Immature natural killer cell (primary cell): Measurements from ENCODE around the gene TFR2. TPM values are rescaled to one million over a fixed set of nuclear protein-coding genes. Genes with fewer than 3 reads are reported as not detected.

Source experiments
- DNase-seq, 3 donors: peaks; one replicate each; pipeline ENCODE4 v3.0.0; 2022; ENCODE audit warnings: mixed read lengths in 1 of 3
- H3K27ac Mint-ChIP-seq, 6 donors: one replicate each; pipeline ENCODE4 v1.8.0; 2020; ENCODE audit warnings: mixed read lengths in 6 of 6, mild to moderate bottlenecking in 5 of 6, inconsistent platforms in 4 of 6, moderate library complexity in 3 of 6
- H3K27me3 Mint-ChIP-seq, 3 donors: one replicate each; pipeline ENCODE4 v1.8.0; 2020 to 2021; ENCODE audit warnings: low read depth in 3 of 3, mild to moderate bottlenecking in 3 of 3, mixed read lengths in 3 of 3, moderate library complexity in 3 of 3, inconsistent platforms in 1 of 3
- H3K36me3 Mint-ChIP-seq, 3 donors: one replicate each; pipeline ENCODE4 v1.8.0; 2020; ENCODE audit warnings: mixed read lengths in 3 of 3, inconsistent platforms in 2 of 3, mild to moderate bottlenecking in 2 of 3
- H3K4me1 Mint-ChIP-seq, 2 donors: one replicate each; pipeline ENCODE4 v1.8.0; 2020; ENCODE audit warnings: inconsistent platforms in 2 of 2, mild to moderate bottlenecking in 2 of 2, mixed read lengths in 2 of 2, moderate library complexity in 1 of 2
- H3K4me3 Mint-ChIP-seq, 5 donors: one replicate each; pipeline ENCODE4 v1.8.0; 2020; ENCODE audit warnings: mild to moderate bottlenecking in 5 of 5, mixed read lengths in 5 of 5, inconsistent platforms in 3 of 5, moderate library complexity in 3 of 5
- H3K9me3 Mint-ChIP-seq, 6 donors: one replicate each; pipeline ENCODE4 v1.8.0; 2020; ENCODE audit warnings: mild to moderate bottlenecking in 6 of 6, mixed read lengths in 6 of 6, inconsistent platforms in 4 of 6, moderate library complexity in 3 of 6
- polyA plus RNA-seq, 3 donors: library from polyadenylated mRNA; unstranded; fragments of 300-500 nt; fragmentation: Illumina TruSeq; gene quantifications; one replicate each; pipeline ENCODE4 v1.2.3, GENCODE V29; 2021

Gene TFR2
- polyA plus RNA-seq, 3 donors from 2014 or later = 0.85 to 1.8 (median 1.1) TPM

DNA sequence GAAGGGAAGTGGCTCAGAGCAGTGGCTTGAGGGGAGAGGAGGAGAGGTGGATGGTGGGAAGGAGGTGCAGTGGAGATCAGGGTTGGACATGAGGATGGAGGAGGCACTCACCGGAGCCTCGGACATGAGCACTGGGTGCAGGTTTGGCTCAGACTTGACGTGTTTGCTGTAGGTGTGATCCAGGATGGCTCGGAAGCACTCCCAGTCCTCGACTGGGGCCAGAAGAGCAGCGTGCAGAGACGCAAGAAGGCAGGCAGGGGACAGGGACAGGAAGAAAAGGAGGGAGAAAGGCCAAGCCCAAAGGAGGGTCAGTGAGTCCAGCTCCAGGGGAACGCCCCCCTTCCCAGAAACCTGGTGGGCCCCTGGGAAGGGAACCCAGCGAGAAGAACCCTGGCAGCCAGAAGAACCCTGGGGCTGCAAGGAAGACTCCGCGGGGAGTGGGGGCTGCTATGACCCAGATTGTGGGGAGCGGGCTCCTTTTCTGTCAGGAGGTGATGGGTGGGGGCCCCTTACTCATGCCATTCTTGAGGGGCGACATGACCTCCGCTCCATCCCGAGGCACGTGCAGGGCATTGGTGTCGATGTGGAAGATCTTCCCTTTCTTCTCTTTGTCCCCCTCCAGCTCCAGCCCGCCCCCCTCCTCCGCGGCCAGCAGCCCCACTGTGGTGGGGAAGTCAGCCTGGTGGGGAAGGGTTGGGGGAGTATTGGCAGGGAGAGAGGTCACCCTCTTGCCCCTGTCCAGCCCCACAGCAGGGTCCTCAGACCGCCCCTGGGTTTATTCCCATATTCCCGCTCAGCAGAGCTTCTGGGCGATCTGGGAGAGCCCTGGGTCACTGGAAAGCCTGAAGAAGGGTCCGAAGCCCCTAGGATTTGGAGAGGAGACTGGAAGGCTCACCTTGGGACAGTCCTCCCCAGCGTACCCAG, 13.8 kb upstream of the TFR2 start:
- Mint-ChIP-seq H3K27me3 (peaks cover 11 to 36% (median 19%) of the 10 kb centered on the region in 3 donors), H3K4me1 (peaks cover 0 to 2% of the 10 kb centered on the region in 2 donors), H3K4me3 (peak overlapping the region in 1 of 5 donors; percentile 43), H3K36me3 (peaks cover 0 to 3% (median 2%) of the 10 kb centered on the region in 3 donors), H3K9me3 (no peaks in the 10 kb centered on the region), H3K27ac (no peak overlapping the region)
- no peak for DNase-seq

DNA sequence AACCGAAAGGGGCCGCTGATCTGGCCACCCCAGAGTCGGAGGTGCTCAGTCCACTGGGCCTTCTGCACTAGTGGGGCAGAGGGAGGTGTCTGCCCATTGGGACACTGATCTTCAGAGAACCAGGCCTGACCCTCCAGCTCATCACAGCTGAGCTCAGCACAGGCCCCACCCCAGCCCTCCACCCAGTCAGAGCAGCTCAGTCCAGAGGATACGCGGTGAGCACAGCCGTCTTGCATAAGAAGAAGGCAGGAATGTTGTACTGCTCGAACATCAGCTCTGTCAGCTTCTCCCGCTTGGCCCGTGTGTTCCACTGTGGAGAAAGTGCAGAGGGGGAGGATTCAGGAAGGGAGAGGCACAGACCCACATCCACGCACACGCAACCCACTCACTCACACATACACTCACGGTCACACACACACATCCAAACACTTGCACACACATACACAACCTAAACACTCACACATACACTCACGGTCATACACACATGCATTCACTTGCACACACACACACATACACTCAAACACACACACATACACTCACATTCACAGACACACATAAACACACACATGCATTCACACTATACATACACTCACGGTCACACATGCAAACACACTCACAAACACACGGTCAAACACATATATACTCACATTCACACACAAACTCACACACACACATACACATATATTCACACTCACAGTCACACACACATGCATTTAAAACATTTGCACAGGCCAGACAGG, 8.6 kb upstream of the TFR2 start:
- Mint-ChIP-seq H3K4me3 (no peak overlapping the region), H3K4me1 (no peaks in the 10 kb centered on the region), H3K27ac (peak overlapping the region in 1 of 6 donors; percentile 42), H3K9me3 (no peaks in the 10 kb centered on the region), H3K36me3 (peaks cover 0 to 5% (median 5%) of the 10 kb centered on the region in 3 donors), H3K27me3 (peaks cover 11 to 19% (median 18%) of the 10 kb centered on the region in 3 donors)
- no peak for DNase-seq

DNA sequence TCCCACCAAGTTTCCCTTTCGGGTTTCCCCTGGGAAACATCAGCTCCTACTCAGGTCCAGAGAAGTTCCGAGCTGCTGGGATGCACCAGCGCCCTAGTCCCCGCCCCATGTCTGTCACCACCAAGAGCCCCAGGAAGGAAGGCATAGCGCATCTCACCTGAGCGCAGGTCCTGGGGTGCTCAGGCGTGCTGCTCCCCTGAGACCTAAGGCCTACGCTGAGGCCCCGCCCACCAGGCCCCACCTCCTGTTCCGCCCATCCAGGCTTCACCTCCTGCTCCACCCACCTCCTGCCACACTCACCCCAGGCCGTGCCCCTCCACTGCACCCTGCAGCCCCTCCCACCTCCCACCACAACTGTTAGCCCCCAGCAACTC, 1.2 kb upstream of the TFR2 start:
- Mint-ChIP-seq H3K9me3 (no peaks in the 10 kb centered on the region), H3K4me3 (no peak overlapping the region), H3K4me1 (no peaks in the 10 kb centered on the region), H3K27me3 (peaks cover 0 to 5% (median under 1%) of the 10 kb centered on the region in 3 donors), H3K36me3 (no peaks in the 10 kb centered on the region), H3K27ac (no peak overlapping the region)
- DNase-seq = no peak

DNA sequence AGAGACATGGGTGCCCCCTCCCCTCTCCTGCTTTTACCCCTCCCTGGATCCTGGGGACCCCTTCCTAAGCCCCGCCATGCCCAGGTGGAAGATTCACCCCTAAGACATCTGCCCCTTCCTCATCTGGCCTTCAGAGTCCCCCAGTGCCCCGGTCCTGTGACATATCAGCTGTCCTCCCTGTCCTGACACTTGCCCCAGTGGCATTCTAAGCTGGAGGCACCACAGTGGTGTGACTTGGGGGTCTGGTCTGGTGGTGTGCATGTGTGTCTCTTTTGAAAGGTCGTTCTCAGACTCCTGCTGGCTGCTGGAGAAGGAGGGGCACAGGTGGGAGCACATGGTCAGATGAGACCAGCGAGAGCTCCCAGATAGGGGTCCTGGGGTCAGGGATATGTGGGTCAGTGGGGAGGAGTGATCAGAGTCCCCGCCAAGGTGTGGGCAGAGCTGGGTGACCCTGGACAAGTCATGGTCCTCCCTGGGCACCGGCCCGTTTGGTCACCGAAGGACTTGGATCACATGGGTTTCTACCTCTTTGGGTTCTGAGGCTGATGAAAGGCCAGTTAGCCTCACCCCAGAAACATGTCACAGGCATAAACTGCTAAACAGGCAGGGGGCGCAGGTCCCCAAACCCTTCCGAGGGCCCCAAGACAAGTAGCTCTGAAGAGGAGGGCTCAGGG, 645 bp upstream of the TFR2 start:
- H3K9me3 Mint-ChIP-seq = no peaks in the 10 kb centered on the region
- H3K36me3 Mint-ChIP-seq = no peaks in the 10 kb centered on the region
- H3K27me3 Mint-ChIP-seq = peaks cover 0 to 5% (median 0%) of the 10 kb centered on the region in 3 donors
- no peak for DNase-seq
- no peaks in the 10 kb centered on the region for H3K4me1 Mint-ChIP-seq
- H3K27ac Mint-ChIP-seq = no peak overlapping the region
- H3K4me3 Mint-ChIP-seq = no peak overlapping the region

DNA sequence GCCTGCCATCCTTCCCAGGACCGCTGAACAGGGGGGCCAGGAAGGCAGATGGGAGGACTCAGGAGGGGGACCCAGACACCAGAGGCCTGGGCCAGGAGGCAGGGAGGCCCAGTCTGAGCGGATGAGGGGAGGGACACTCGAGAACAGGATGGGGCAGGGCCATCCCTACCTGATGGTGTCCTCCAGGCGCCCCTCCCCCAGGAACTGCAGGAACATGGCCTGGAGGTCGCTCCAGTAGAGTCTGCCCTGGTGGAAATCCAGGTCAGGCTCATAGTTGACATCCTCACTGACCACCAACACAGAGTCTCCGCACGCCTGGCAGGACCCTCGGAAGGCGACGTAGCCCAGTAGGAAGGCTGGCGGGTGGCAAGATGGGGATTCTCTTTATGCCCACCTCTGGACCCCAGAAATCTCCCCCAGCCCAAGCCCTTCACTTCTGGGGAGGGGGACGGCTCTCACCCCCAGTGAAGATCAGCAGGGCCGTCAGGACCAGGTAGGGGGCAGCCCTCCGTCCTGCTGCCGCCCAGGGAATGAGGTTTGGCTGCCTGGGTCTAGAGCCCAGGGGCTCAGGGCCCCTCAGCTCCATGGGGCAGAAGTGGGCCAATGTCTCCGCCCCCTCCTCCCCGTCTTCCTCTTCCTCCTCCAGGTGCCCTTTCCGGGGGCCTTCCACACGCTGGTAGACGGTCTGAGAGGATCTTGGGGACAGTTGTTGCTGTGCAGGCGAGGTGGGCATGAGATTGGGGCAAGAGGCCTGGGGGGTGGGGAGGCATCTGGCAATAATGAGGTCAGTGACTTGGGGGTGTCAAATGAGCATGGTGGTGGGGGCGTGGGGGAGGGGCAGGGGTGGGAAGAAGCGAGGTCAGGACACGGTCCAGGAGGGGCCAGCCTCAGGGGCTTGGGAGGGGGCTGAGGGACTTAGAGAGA, 573 bp downstream of the TFR2 start:
- no peaks in the 10 kb centered on the region for H3K9me3 Mint-ChIP-seq
- no peaks in the 10 kb centered on the region for H3K4me1 Mint-ChIP-seq
- H3K4me3 Mint-ChIP-seq = no peak overlapping the region
- H3K27me3 Mint-ChIP-seq = peaks cover 0 to 4% (median 0%) of the 10 kb centered on the region in 3 donors
- H3K36me3 Mint-ChIP-seq = no peaks in the 10 kb centered on the region
- DNase-seq = no peak
- no peak overlapping the region for H3K27ac Mint-ChIP-seq

DNA sequence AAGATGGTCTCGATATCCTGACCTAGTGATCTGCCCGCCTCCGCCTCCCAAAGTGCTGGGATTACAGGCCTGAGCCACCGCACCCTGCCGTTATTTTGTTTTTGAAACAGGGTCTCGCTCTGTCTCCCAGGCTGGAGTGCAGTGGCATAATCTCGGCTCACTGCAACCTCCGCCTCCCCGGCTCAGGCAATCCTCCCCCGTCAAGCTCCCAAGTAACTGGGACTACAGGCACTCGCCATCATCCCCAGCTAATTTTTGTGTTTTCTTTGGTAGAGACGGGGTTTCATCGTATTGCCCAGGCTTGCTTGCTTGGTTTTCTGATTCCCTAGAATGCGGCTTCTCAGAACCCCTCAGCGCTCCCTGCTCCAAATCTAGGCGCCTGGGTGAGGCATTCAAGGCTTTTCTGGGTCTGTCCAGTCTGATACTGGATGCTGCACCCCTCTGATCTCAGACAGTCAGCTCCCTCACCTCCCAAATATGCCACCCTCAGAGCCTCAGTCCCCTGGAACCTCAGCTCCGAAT, 1.3 kb downstream of the TFR2 start:
- no peak overlapping the region for H3K27ac Mint-ChIP-seq
- no peak overlapping the region for H3K4me3 Mint-ChIP-seq
- H3K9me3 Mint-ChIP-seq = no peaks in the 10 kb centered on the region
- H3K36me3 Mint-ChIP-seq = no peaks in the 10 kb centered on the region
- no peak for DNase-seq
- H3K27me3 Mint-ChIP-seq = peaks cover 0 to 2% (median 0%) of the 10 kb centered on the region in 3 donors
- no peaks in the 10 kb centered on the region for H3K4me1 Mint-ChIP-seq

DNA sequence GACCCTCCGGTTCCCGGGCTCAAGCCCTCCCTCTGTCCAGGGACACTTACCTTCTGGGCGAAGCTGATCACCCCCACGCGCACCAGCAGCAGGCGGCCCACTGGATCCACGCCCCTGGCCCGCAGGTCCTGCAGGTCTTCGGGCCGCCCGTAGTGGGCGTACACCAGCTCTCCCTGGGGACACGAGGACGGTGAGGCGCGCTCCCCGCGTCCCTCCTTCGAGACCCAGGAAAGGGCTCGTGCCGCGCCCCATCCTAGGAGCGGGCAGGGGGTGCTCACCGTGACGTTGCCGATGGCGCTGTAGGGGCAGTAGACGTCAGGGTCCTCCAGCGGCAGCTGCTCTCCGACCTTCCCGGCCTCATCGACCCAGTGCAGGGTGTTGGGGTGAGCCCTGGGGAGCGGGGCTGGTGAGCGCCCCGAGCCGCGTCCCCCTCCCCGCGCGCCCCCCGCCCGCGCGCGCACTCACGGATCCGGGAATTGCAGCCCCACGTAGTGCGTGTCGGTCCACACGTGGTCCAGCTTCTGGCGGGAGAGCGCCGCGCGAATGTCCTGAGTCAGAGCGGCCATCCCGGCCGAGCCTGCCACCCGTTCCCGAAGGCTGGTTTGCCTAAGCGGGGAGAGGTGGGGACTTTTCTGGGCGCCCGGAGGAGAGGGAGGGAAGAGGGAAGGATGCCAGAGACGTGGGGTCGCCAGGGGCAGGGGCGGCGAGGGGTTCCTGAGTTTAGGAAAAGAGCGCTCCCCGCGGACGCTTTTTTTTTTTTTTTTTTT, 8.2 kb downstream of the TFR2 start:
- peaks cover 11 to 15% of the 10 kb centered on the region in 2 donors for H3K4me1 Mint-ChIP-seq
- H3K27ac Mint-ChIP-seq = peak overlapping the region in 5 of 6 donors; percentile 71 to 88 (median 85)
- H3K9me3 Mint-ChIP-seq = no peaks in the 10 kb centered on the region
- no peaks in the 10 kb centered on the region for H3K36me3 Mint-ChIP-seq
- DNase-seq = peak; percentile 43 to 63 (median 56)
- H3K4me3 Mint-ChIP-seq = peak overlapping the region; percentile 76 to 88 (median 86)
- peaks cover 2 to 11% (median 7%) of the 10 kb centered on the region in 3 donors for H3K27me3 Mint-ChIP-seq

DNA sequence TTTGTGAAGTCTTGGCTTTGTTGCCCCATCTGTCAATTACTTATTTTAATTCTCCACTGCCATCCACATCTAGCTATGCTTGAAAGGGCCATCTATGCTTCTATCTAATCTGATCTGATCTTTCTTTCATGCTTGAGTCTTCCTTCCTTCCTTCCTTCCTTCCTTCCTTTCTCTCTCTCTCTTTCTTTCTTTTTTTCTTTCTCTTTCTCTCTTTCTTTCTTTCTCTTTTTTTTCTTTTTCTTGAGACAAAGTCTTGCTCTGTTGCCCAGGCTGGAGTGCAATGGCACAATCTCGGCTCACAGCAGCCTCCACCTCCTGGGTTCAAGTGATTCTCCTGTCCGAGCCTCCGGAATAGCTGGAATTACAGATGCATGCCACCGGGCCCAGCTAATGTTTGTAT, 11.3 kb downstream of the TFR2 start:
- Mint-ChIP-seq H3K27ac (peak overlapping the region in 5 of 6 donors; percentile 8 to 70 (median 60)), H3K27me3 (peaks cover 2 to 12% (median 7%) of the 10 kb centered on the region in 3 donors), H3K36me3 (no peaks in the 10 kb centered on the region), H3K9me3 (no peaks in the 10 kb centered on the region), H3K4me3 (peak overlapping the region in 1 of 5 donors; percentile 33), H3K4me1 (peaks cover 23 to 29% of the 10 kb centered on the region in 2 donors)
- DNase-seq = no peak

DNA sequence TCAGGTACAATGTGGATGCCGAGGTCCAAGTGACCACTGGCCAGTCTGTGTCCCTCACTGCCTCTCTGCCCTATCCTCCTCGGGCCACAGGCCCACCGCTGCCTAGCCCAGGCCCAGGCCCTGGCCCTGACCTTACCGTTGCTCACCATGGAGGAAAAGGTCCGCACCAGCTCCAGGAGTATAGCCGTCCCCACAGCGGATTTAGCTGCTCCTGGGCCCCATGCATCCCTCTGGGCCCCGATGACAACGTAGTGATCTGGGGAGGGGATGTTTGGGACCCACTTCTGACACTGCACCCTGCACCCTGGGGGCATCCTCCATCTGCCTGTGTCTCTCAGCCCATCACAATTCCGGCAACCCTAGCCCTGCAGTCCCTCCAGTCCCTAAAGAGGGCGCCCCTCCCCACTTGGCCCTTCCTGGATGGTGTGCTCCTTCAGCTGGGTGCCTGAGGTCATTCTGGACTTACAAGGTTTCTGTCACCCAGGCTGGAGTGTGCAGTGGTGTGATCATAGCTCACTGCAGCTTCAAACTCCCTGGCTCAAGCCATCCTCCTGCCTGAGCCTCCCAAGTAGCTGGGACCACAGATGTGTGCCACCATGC, 12.1 kb downstream of the TFR2 start:
- H3K4me3 Mint-ChIP-seq = no peak overlapping the region
- H3K27ac Mint-ChIP-seq = peak overlapping the region in 4 of 6 donors; percentile 32 to 82 (median 66)

DNA sequence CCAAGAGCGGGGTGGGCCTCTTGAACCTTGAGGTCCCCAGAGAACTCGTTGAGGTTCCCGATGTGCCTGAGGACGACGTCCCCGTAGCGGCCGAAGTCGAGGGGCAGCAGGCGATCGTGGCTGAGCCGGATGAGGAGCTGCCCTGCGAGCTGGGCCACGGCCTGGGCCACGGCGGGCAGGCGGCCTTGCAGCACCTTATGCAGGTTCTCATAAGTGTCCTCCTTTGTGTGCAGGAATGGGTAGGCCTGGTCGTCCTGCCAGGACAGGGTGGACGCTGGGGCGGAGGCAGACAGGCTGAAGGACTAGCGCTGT, 14.2 kb downstream of the TFR2 start:
- H3K4me3 Mint-ChIP-seq = peak overlapping the region in 2 of 5 donors; percentile 18 to 54
- peak overlapping the region in 5 of 6 donors; percentile 17 to 66 (median 40) for H3K27ac Mint-ChIP-seq
- peaks cover 16 to 17% of the 10 kb centered on the region in 2 donors for H3K4me1 Mint-ChIP-seq
- H3K36me3 Mint-ChIP-seq = peaks cover 0 to 3% (median 0%) of the 10 kb centered on the region in 3 donors
- H3K9me3 Mint-ChIP-seq = no peaks in the 10 kb centered on the region
- H3K27me3 Mint-ChIP-seq = peaks cover 0 to 5% (median 1%) of the 10 kb centered on the region in 3 donors
- no peak for DNase-seq

More for the DNA sequence above, 12.1 kb downstream of the TFR2 start:
- H3K36me3 Mint-ChIP-seq = no peaks in the 10 kb centered on the region
- peaks cover 2 to 8% (median 7%) of the 10 kb centered on the region in 3 donors for H3K27me3 Mint-ChIP-seq
- H3K4me1 Mint-ChIP-seq = peaks cover 22 to 26% of the 10 kb centered on the region in 2 donors
- DNase-seq = no peak
- H3K9me3 Mint-ChIP-seq = no peaks in the 10 kb centered on the region

DNA sequence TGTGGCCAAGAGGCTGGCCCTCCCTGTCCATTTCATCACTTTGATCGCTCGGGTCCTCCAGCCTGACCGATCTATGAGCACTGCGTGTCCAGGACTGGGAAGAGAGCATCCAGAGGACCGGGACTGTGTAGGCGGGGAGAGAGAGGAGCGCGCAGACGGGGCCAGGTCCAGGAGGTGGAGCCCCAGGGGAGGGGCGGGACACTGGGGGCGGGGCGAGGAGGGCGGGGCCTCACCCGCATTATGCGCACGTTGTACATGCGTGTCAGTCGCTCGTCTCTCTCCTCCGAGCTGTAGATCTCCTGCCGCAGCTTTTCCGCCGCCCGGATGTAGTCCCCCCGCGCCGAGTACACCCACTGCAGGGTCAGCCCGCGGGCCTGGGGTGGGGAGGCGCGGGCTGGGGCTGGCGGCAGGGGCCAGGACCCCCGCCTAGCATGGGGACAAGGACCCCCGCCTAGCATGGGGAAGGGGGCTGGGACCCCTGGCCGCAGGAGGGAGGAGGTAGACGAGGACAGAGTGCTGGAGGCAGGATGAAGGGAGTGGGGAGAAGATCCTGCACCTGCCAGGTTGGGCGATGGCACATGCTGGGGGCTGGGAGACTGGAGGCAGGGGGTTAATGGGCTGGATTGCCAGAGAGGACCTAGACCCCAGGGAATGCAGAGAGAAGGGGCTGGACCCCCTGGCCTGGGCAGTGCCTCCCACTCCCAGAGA, 14.7 kb downstream of the TFR2 start:
- DNase-seq = peak; percentile 76 to 84 (median 83)
- Mint-ChIP-seq H3K4me1 (peaks cover 16% of the 10 kb centered on the region in 2 donors), H3K27me3 (peaks cover 0 to 7% (median 0%) of the 10 kb centered on the region in 3 donors), H3K4me3 (peak overlapping the region; percentile 55 to 86 (median 74)), H3K36me3 (peaks cover 0 to 5% (median 2%) of the 10 kb centered on the region in 3 donors), H3K27ac (peak overlapping the region; percentile 55 to 87 (median 72)), H3K9me3 (no peaks in the 10 kb centered on the region)
